ENCODE results near the gene ARHGAP22.

ARHGAP22 gene

GRCh38 chr10:48633381-48634197, 28.7 kb upstream of the ARHGAP22 start:
- DNase-seq (ENCODE audit: low read depth): no peak

GRCh38 chr10:48632166-48632565, 27.3 kb upstream of the ARHGAP22 start:
- no peak for DNase-seq (ENCODE audit: low read depth)

- no peak for DNase-seq (ENCODE audit: low read depth)
These were observed 23.2 kb upstream of the ARHGAP22 start for GRCh38 chr10:48627984-48628609.

GRCh38 chr10:48626986-48627731, 22.3 kb upstream of the ARHGAP22 start:
- DNase-seq (ENCODE audit: low read depth): no peak

GRCh38 chr10:48626447-48626846, 21.6 kb upstream of the ARHGAP22 start:
- DNase-seq (ENCODE audit: low read depth): no peak

GRCh38 chr10:48625826-48626134, 20.9 kb upstream of the ARHGAP22 start:
- no peak for DNase-seq (ENCODE audit: low read depth)

- DNase-seq (ENCODE audit: low read depth): no peak
These were observed 18.8 kb upstream of the ARHGAP22 start for GRCh38 chr10:48623607-48624132.

- DNase-seq (ENCODE audit: low read depth): no peak
These were observed 18.1 kb upstream of the ARHGAP22 start for GRCh38 chr10:48623009-48623408.

- DNase-seq (ENCODE audit: low read depth): no peak
These were observed 15.8 kb upstream of the ARHGAP22 start for GRCh38 chr10:48620719-48621118.

GRCh38 chr10:48616436-48616835, 11.6 kb upstream of the ARHGAP22 start:
- no peak for DNase-seq (ENCODE audit: low read depth)

- no peak for DNase-seq (ENCODE audit: low read depth)
These were observed 9.9 kb upstream of the ARHGAP22 start for GRCh38 chr10:48614481-48615390.

GRCh38 chr10:48613016-48613415, 8.1 kb upstream of the ARHGAP22 start:
- DNase-seq (ENCODE audit: low read depth): no peak

- DNase-seq (ENCODE audit: low read depth): no peak
These were observed 7.5 kb upstream of the ARHGAP22 start for GRCh38 chr10:48612236-48612943.

- DNase-seq (ENCODE audit: low read depth): no peak
These were observed 6.3 kb upstream of the ARHGAP22 start for GRCh38 chr10:48611133-48611532.

- DNase-seq (ENCODE audit: low read depth): no peak
These were observed 5.8 kb upstream of the ARHGAP22 start for GRCh38 chr10:48610585-48611093.

- DNase-seq (ENCODE audit: low read depth): no peak
These were observed 5.2 kb upstream of the ARHGAP22 start for GRCh38 chr10:48609899-48610584.

- no peak for DNase-seq (ENCODE audit: low read depth)
These were observed 4.6 kb upstream of the ARHGAP22 start for GRCh38 chr10:48609441-48609840.

GRCh38 chr10:48608976-48609375, 4.1 kb upstream of the ARHGAP22 start:
- no peak for DNase-seq (ENCODE audit: low read depth)

GRCh38 chr10:48608279-48608681, 3.4 kb upstream of the ARHGAP22 start:
- DNase-seq (ENCODE audit: low read depth): no peak

Data from stimulated activated CD8-positive, alpha-beta memory T cell treated with anti-CD3 and anti-CD28 coated beads, Interleukin-12 subunit alpha, Interleukin-12 subunit beta, amount 100 ng/mL, for 1 hour (primary cell).